Adrenal gland (tissue), 5 donors: ENCODE data around the gene NACAD.

ENCODE experiments used
- POLR2A ChIP-seq, 2 donors: fragments of 450-650 bp; IDR thresholded peaks; one replicate each; pipeline ENCODE4 v1.6.1; 2017; ENCODE audit warnings: antibody characterized with exemption in 2 of 2, mild to moderate bottlenecking in 2 of 2, moderate library complexity in 1 of 2
- TF ChIP-seq, protein P1 (sequence below), 6 experiments: fragments of 450-650 bp in 4 of 6; fragments of 200-600 bp in 2 of 6; sonication (generic) in 1 of 6; IDR thresholded peaks; 1 replicate in 5 of 6; 2 replicates in 1 of 6; pipeline versions ENCODE4 v1.5.1 to v1.8.0; 2016 to 2021; ENCODE audit warnings: antibody characterized with exemption in 6 of 6, mild to moderate bottlenecking in 2 of 6, moderate library complexity in 1 of 6
- donor health status: DM: no; HTN: no; CAD: no.

DNA sequence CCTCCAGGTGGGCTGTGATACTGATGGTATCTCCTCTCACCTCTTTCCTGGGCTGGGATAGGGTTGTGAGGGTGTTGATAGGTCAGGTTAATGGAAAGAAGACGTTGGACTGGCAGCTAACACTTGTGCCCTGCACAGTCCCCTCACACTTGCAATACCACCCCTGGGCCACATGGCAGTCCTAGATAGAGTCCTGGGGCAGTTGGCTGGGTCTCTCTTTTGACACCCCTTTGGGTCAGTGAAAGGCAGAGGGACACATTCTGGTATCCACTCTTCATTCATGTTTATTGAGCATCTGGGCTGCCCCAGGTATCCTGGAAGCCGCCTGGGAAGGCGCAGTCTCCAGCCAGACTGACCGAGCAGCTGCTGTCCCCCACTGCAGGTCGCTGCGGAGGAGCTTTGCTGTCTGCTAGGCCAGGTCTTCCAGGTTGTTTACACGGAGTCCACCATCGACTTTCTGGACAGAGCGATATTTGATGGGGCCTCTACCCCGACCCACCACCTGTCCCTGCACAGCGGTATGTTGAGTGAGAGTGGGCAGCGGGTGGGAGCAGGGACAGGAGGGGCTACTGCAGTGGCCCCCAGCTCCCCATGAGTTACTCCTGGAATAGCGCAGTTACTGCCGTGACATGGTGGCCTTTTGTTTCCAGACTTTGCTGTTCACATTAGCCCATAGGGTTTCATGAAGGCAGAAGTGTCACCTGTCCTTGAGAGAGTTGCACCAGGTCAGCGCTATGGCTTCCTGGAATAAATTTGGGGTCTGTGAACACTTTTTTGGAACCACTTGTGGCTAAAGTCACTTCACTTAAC, 19.1 kb downstream of the NACAD start:
- TF ChIP-seq, protein P1, sequence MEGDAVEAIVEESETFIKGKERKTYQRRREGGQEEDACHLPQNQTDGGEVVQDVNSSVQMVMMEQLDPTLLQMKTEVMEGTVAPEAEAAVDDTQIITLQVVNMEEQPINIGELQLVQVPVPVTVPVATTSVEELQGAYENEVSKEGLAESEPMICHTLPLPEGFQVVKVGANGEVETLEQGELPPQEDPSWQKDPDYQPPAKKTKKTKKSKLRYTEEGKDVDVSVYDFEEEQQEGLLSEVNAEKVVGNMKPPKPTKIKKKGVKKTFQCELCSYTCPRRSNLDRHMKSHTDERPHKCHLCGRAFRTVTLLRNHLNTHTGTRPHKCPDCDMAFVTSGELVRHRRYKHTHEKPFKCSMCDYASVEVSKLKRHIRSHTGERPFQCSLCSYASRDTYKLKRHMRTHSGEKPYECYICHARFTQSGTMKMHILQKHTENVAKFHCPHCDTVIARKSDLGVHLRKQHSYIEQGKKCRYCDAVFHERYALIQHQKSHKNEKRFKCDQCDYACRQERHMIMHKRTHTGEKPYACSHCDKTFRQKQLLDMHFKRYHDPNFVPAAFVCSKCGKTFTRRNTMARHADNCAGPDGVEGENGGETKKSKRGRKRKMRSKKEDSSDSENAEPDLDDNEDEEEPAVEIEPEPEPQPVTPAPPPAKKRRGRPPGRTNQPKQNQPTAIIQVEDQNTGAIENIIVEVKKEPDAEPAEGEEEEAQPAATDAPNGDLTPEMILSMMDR (IDR thresholded peaks at IDR 0.05), result no peak
- TF ChIP-seq POLR2A (IDR thresholded peaks at IDR 0.05), result no peak
